OCI-LY7 (cell line): ENCODE results near the gene MACROD2. TPM values are rescaled to one million over a fixed set of nuclear protein-coding genes. Genes with fewer than 3 reads are reported as not detected.

Experiments used
- BruUV-seq: library from RNA; stranded (reverse); fragments of 400-500 nt; replicated peaks from 2 replicates; lab custom pipeline; 2021; lab: Mats Ljungman, UMichigan
- CTCF ChIA-PET: fragments of 300-600 bp; sonication (Branson Sonifier 250); formaldehyde crosslinking; loops from one replicate; lab custom pipeline; 2022; ENCODE audit warnings: antibody characterized with exemption; ENCODE audit not compliant: unreplicated experiment; lab: Charles Lee
- POLR2A ChIA-PET: fragments of 300-600 bp; sonication (Branson Sonifier 250); formaldehyde crosslinking; loops from one replicate; lab custom pipeline; 2022; ENCODE audit warnings: antibody characterized with exemption; lab: Charles Lee
- DNase-seq: peaks from one replicate; pipeline ENCODE4 v3.0.0-alpha.2; 2015; ENCODE audit warnings: low spot score
- H2AFZ ChIP-seq: fragments of 200-600 bp; sonication (generic), shearing (Covaris generic); 2 replicates; pipeline ENCODE4 v1.6.1; 2014; ENCODE audit warnings: mild to moderate bottlenecking, antibody characterized with exemption, low read length, moderate library complexity
- H3K27ac ChIP-seq: fragments of 200-600 bp; sonication (generic); 2 replicates; pipeline ENCODE4 v1.5.1; 2014; ENCODE audit warnings: mixed run types, low read depth, mild to moderate bottlenecking, moderate library complexity, low read length, inconsistent platforms; ENCODE audit not compliant: poor library complexity, severe bottlenecking
- H3K36me3 ChIP-seq: fragments of 200-600 bp; sonication (generic); 2 replicates; pipeline ENCODE4 v1.6.1; 2014; ENCODE audit warnings: mild to moderate bottlenecking, antibody characterized with exemption, low read length, moderate library complexity, mixed read lengths; ENCODE audit not compliant: insufficient read depth
- H3K4me1 ChIP-seq: fragments of 200-600 bp; sonication (generic); 2 replicates; pipeline ENCODE4 v1.5.1; 2014; ENCODE audit warnings: mild to moderate bottlenecking, low read length; ENCODE audit not compliant: insufficient read depth, poor library complexity, severe bottlenecking
- H3K4me2 ChIP-seq: fragments of 200-600 bp; sonication (generic); 2 replicates; pipeline ENCODE4 v1.6.1; 2014; ENCODE audit warnings: mild to moderate bottlenecking, low read length
- H3K4me3 ChIP-seq: fragments of 200-600 bp; sonication (generic); 2 replicates; pipeline ENCODE4 v1.5.1; 2014; ENCODE audit warnings: mild to moderate bottlenecking, low read depth, low read length; ENCODE audit not compliant: poor library complexity, severe bottlenecking
- H3K79me2 ChIP-seq: fragments of 200-600 bp; sonication (generic); 2 replicates; pipeline ENCODE4 v1.6.1; 2016; ENCODE audit warnings: low read depth, mild to moderate bottlenecking, low read length, moderate library complexity, mixed read lengths; ENCODE audit not compliant: insufficient read depth
- H3K9me2 ChIP-seq: fragments of 200-600 bp; sonication (generic); 2 replicates; pipeline ENCODE4 v1.6.1; 2016; ENCODE audit warnings: mild to moderate bottlenecking, low read length, mixed read lengths; ENCODE audit not compliant: insufficient read depth
- H3K9me3 ChIP-seq: fragments of 200-600 bp; sonication (generic); 2 replicates; pipeline ENCODE4 v1.6.1; 2014; ENCODE audit warnings: mild to moderate bottlenecking, mixed run types, low read length, mixed read lengths
- H4K20me1 ChIP-seq: fragments of 200-600 bp; sonication (generic); 2 replicates; pipeline ENCODE4 v1.6.1; 2014; ENCODE audit warnings: mild to moderate bottlenecking, antibody characterized with exemption, low read length, moderate library complexity, mixed read lengths; ENCODE audit not compliant: insufficient read depth
- EZH2phosphoT487 ChIP-seq: fragments of 200-600 bp; sonication (generic); IDR thresholded peaks from 2 replicates; pipeline ENCODE4 v1.6.1; 2018; ENCODE audit warnings: low read depth, borderline replicate concordance, mild to moderate bottlenecking, mixed run types, antibody characterized with exemption, low read length, moderate library complexity, mixed read lengths
- intact Hi-C: fragments of 100-400 bp; cut with micrococcal nuclease; formaldehyde crosslinking; loops from one replicate; pipeline ENCODE4 v1.10.0; 2022; ENCODE audit not compliant: unreplicated experiment
- total RNA-seq, 2 experiments: library from RNA; depleted of rRNA in 1 of 2; stranded (reverse); fragments of >200 nt in 1 of 2; shearing (Covaris generic) in 1 of 2; gene quantifications; 2 replicates each; pipeline ENCODE4 v1.2.3, GENCODE V29; 2014 to 2022
- TF ChIP-seq, protein P1 (sequence below): fragments of 200-600 bp; sonication (generic); conservative IDR thresholded peaks from 2 replicates; pipeline ENCODE4 v1.5.1; 2014; ENCODE audit warnings: mild to moderate bottlenecking, antibody characterized with exemption, low read length, moderate library complexity, mixed read lengths

The MACROD2 gene
- total RNA-seq, 2 experiments from 2014 or later, result 0.09 to 4.5 TPM

DNA sequence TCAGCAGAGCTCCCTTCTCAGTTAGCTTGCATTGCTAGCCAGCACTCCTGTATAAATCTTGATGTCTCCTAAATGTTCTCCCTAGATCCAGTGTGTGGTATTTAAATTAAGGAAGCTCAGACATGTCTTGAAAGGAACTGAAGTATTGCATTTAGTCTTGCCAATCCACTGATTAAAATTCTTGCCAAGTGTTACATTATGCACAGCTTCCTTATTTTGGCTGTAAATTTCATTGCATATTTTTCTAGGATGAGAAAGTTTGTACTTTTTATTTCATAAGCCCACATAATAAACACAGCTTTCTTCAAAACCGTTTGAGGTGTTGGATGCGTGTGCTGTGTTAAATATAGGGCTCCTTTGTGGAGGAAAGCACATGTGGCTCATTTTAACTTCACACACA is 671.9 kb downstream of the MACROD2 start:
- H3K4me1 ChIP-seq, result no peaks in the 10 kb centered on the region
- no peaks in the 10 kb centered on the region for H4K20me1 ChIP-seq
- no peaks in the 10 kb centered on the region for H3K9me3 ChIP-seq
- H2AFZ ChIP-seq, result no peak overlapping the region
- no peaks in the 10 kb centered on the region for H3K36me3 ChIP-seq
- H3K9me2 ChIP-seq, result no peaks in the 10 kb centered on the region
- TF ChIP-seq EZH2phosphoT487, result no peak
- TF ChIP-seq, protein P1, sequence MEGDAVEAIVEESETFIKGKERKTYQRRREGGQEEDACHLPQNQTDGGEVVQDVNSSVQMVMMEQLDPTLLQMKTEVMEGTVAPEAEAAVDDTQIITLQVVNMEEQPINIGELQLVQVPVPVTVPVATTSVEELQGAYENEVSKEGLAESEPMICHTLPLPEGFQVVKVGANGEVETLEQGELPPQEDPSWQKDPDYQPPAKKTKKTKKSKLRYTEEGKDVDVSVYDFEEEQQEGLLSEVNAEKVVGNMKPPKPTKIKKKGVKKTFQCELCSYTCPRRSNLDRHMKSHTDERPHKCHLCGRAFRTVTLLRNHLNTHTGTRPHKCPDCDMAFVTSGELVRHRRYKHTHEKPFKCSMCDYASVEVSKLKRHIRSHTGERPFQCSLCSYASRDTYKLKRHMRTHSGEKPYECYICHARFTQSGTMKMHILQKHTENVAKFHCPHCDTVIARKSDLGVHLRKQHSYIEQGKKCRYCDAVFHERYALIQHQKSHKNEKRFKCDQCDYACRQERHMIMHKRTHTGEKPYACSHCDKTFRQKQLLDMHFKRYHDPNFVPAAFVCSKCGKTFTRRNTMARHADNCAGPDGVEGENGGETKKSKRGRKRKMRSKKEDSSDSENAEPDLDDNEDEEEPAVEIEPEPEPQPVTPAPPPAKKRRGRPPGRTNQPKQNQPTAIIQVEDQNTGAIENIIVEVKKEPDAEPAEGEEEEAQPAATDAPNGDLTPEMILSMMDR, result no peak
- H3K27ac ChIP-seq, result no peak overlapping the region
- DNase-seq, result no peak
- no TSS peak for BruUV-seq
- intact Hi-C loops, result no loop called here
- H3K79me2 ChIP-seq, result no peaks in the 10 kb centered on the region
- H3K4me3 ChIP-seq, result no peak overlapping the region
- POLR2A ChIA-PET, result interaction anchor here (0.6 to 1.3 kb wide), 4 partner anchors 9 to 503 kb away, joined by 3 to 4 read pairs (median 4); no protein-coding TSS in a partner anchor
- H3K4me2 ChIP-seq, result no peak overlapping the region
- CTCF ChIA-PET, result no interaction called here

DNA sequence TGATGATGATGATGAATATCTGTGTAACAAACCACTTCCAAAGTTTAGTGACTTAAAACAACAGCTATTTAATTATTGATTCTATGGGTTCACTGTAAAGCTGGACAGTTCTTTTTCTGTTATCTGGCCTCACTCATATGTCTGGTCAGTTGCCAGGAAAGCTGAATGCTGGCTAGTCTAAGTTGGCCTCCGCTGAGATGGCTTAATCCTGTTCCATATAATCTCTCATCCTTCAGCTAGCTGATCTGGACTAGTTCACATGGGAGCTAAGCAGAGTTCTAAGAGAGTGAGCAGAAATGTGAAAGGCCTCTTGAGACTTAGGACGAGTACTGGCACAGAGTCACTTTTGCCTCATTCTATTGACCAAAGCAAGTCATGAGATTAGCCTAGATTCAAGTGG is 676.8 kb downstream of the MACROD2 start:
- Histone ChIP-seq H3K4me2 (no peak overlapping the region), H3K27ac (no peak overlapping the region), H3K79me2 (no peaks in the 10 kb centered on the region), H3K4me3 (no peak overlapping the region), H3K36me3 (no peaks in the 10 kb centered on the region), H4K20me1 (no peaks in the 10 kb centered on the region), H2AFZ (no peak overlapping the region), H3K9me2 (no peaks in the 10 kb centered on the region), H3K4me1 (no peaks in the 10 kb centered on the region), H3K9me3 (no peaks in the 10 kb centered on the region)
- no peak for DNase-seq
- POLR2A ChIA-PET, result interaction anchor here (0.7 to 1.1 kb wide), 3 partner anchors 9 to 49 kb away, joined by 3 to 6 read pairs (median 4); no protein-coding TSS in a partner anchor
- CTCF ChIA-PET, result no interaction called here
- intact Hi-C loops, result no loop called here
- BruUV-seq, result no TSS peak
- no peak for TF ChIP-seq EZH2phosphoT487

GRCh38 chr20:14673164-14673563 is 677.8 kb downstream of the MACROD2 start:
- no peak overlapping the region for H2AFZ ChIP-seq
- DNase-seq, result no peak
- no peak overlapping the region for H3K4me3 ChIP-seq
- CTCF ChIA-PET, result no interaction called here
- no peaks in the 10 kb centered on the region for H3K4me1 ChIP-seq
- H3K27ac ChIP-seq, result no peak overlapping the region
- H3K9me2 ChIP-seq, result no peaks in the 10 kb centered on the region
- intact Hi-C loops, result no loop called here
- no peaks in the 10 kb centered on the region for H3K36me3 ChIP-seq
- H4K20me1 ChIP-seq, result no peaks in the 10 kb centered on the region
- H3K79me2 ChIP-seq, result no peaks in the 10 kb centered on the region
- no peaks in the 10 kb centered on the region for H3K9me3 ChIP-seq
- BruUV-seq, result no TSS peak
- no peak overlapping the region for H3K4me2 ChIP-seq
- POLR2A ChIA-PET, result interaction anchor here (0.8 kb wide), 1 partner anchor 9 kb away, joined by 3 read pairs; no protein-coding TSS in a partner anchor
- TF ChIP-seq, protein P1, result no peak
- no peak for TF ChIP-seq EZH2phosphoT487
